Right atrium auricular region (tissue), 2 donors: ENCODE results near the gene ENOSF1. TPM values are rescaled to one million over a fixed set of nuclear protein-coding genes. Genes with fewer than 3 reads are reported as not detected.

ENCODE experiments used
- DNase-seq: peaks from one replicate; pipeline ENCODE4 v3.0.0-alpha.2; 2019; ENCODE audit warnings: low spot score
- H3K27ac ChIP-seq, 2 donors: fragments of 200-600 bp; sonication (generic); 1 replicate in 1 of 2; 2 replicates in 1 of 2; pipeline ENCODE4 v1.5.1; 2016 to 2019
- H3K27me3 ChIP-seq, 2 donors: fragments of 200-600 bp; sonication (generic); one replicate each; pipeline versions ENCODE4 v1.5.1 to v1.6.0; 2017 to 2019
- H3K36me3 ChIP-seq: fragments of 200-600 bp; sonication (generic); one replicate; pipeline ENCODE4 v1.5.1; 2016
- H3K4me1 ChIP-seq, 2 donors: fragments of 200-600 bp; sonication (generic); one replicate each; pipeline versions ENCODE4 v1.5.1 to v1.6.0; 2017 to 2019
- H3K4me3 ChIP-seq, 2 donors: fragments of 200-600 bp; sonication (generic); 1 replicate in 1 of 2; 2 replicates in 1 of 2; pipeline ENCODE4 v1.5.1; 2017 to 2019; ENCODE audit warnings: mild to moderate bottlenecking in 1 of 2, moderate library complexity in 1 of 2
- H3K9me3 ChIP-seq, 2 donors: fragments of 200-600 bp; sonication (generic); one replicate each; pipeline ENCODE4 v1.5.1; 2019
- total RNA-seq, 2 donors: library from RNA; depleted of rRNA; stranded (reverse); fragments of >200 nt; gene quantifications; one replicate each; pipeline ENCODE4 v1.1.0, GENCODE V29; 2016
- TF ChIP-seq, protein P1 (sequence below), 2 donors: fragments of 200-600 bp; sonication (generic); IDR thresholded peaks; one replicate each; pipeline ENCODE4 v1.5.1; 2019; ENCODE audit warnings: antibody characterized with exemption in 2 of 2

The ENOSF1 gene
- total RNA-seq, 2 donors from 2014 or later, result 13.7 to 24.4 TPM

DNA sequence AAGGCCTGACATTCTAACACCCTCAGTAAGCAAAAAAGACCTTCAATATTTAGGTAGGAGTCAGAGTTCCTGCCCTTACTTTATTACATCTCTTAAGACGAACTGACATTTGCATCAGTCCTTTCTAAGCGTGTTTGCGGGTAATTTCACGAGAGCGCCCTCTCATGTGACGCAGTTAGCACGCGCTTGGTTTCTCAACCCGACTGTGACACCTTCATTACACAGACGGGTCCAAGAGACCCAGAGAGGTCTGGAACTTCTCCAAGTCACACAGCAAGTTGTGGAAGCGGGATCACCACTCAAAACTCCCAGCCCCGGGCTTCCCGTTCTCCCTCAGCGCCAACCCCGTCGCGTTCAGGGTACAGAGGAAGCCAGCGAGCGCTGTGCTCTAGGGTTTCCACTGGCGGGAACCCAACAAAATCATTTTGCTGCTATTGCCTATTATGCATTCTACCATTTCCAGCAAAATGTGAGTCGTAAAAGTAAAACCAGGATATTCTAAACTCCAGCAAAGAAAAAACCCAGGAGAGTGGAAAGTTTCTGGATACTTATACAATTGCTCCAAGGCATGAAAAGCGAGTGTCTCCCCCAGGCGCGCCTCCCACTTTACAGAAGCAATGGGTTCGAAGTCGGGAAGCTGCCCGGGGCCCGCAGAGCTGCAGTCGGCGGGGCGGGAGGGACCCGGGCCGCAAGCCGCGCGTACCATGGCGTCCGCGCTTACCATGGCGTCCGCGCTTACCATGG lies 601 bp downstream of the ENOSF1 start:
- TF ChIP-seq, protein P1, sequence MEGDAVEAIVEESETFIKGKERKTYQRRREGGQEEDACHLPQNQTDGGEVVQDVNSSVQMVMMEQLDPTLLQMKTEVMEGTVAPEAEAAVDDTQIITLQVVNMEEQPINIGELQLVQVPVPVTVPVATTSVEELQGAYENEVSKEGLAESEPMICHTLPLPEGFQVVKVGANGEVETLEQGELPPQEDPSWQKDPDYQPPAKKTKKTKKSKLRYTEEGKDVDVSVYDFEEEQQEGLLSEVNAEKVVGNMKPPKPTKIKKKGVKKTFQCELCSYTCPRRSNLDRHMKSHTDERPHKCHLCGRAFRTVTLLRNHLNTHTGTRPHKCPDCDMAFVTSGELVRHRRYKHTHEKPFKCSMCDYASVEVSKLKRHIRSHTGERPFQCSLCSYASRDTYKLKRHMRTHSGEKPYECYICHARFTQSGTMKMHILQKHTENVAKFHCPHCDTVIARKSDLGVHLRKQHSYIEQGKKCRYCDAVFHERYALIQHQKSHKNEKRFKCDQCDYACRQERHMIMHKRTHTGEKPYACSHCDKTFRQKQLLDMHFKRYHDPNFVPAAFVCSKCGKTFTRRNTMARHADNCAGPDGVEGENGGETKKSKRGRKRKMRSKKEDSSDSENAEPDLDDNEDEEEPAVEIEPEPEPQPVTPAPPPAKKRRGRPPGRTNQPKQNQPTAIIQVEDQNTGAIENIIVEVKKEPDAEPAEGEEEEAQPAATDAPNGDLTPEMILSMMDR (IDR thresholded peaks at IDR 0.05), result no peak
- H3K27ac ChIP-seq, result peak overlapping the region; percentile 82 to 85
- DNase-seq, result peak; percentile 92
- peaks cover 0 to 8% of the 10 kb centered on the region in 2 donors for H3K9me3 ChIP-seq
- no peaks in the 10 kb centered on the region for H3K36me3 ChIP-seq
- H3K4me1 ChIP-seq, result peaks cover 0 to 19% of the 10 kb centered on the region in 2 donors
- H3K27me3 ChIP-seq, result no peaks in the 10 kb centered on the region
- H3K4me3 ChIP-seq, result peak overlapping the region; percentile 68 to 71

DNA sequence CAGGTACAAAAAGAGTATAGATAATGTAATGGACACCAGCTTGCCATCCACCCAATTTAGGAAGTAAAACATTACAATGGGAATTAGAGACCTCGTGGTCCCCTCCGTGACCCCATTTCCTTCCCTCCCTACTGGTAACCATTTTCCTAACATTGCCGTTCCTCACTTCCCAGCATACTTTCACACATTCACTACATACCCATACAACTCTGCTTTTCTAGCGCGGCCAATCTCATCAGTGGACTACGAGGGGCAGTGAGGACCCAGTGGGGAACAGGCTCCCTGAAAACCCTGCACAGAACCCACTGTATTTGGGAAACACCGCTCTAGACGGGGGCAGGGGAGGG lies 1.1 kb downstream of the ENOSF1 start:
- DNase-seq, result no peak

DNA sequence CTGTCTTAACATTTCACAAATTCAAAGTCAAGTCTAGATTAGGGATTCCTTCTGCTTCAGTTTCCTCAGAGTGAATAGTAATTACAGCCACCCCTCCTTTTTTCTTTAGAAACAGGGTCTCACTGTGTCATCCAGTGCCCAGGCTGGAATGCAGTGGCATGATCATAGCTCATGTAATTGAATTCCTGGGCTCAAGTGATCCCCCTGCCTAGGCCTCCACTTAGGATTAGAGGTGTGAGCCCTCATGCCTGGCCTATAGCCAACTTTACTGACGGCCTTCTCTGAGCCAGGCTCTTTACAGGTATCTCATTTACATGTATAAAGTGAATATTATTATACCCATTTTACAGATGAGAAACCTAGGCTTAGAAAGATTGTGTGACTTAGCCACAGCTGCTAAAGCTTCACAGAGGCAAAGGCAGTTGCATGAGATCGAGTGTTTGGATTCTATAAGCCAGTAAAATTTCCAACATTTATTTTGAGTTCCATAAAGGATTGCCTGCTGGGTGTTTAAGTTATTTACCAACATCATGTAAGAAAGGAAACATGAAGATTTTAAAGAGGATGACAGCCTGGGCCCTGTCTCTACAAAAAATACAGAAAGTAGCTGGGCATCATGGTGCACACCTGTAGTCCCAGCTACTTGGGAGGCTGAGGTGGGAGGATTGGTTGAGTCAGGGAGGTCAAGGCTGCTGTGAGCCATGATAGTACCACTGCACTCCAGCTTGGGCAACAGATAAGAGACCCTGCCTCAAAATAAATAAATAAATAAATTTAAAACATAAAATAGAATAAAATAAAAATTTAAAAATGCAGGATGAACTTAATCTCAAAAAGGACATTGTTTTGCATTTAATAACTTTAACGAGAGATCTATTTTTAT lies 1.8 kb downstream of the ENOSF1 start:
- Histone ChIP-seq H3K9me3 (peaks cover 0 to 8% of the 10 kb centered on the region in 2 donors), H3K27ac (peak overlapping the region; percentile 82 to 85), H3K36me3 (no peaks in the 10 kb centered on the region), H3K27me3 (no peaks in the 10 kb centered on the region), H3K4me1 (peaks cover 0 to 19% of the 10 kb centered on the region in 2 donors), H3K4me3 (peak overlapping the region in 1 of 2 donors; percentile 71)
- DNase-seq, result peak; percentile 53
- TF ChIP-seq, protein P1 (IDR thresholded peaks at IDR 0.05), result no peak

More for the DNA sequence above, 1.1 kb downstream of the ENOSF1 start:
- Histone ChIP-seq H3K36me3 (no peaks in the 10 kb centered on the region), H3K9me3 (peaks cover 0 to 8% of the 10 kb centered on the region in 2 donors), H3K4me3 (peak overlapping the region; percentile 68 to 71), H3K27me3 (no peaks in the 10 kb centered on the region), H3K27ac (peak overlapping the region; percentile 82 to 85), H3K4me1 (peaks cover 0 to 19% of the 10 kb centered on the region in 2 donors)
- TF ChIP-seq, protein P1 (IDR thresholded peaks at IDR 0.05), result no peak

DNA sequence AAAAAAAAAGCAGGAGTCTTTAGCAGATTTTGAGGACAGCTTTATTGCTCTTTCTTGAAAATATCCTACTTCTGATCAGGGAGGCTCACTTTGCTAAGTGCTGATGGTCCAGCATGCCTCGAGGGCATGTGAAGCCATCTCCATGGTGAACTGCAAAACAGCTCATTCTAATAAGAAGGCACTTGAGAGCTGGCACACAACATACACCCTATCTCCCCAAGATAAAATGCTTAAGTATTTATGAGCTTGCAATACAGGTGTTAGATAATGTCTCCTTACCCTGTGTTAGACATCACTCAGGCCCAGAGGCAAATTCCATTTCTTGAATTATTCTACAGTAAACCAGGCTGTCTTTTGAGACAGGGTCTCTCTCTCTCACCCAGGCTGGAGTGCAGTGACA lies 2.7 kb downstream of the ENOSF1 start:
- peaks cover 0 to 8% of the 10 kb centered on the region in 2 donors for H3K9me3 ChIP-seq

DNA sequence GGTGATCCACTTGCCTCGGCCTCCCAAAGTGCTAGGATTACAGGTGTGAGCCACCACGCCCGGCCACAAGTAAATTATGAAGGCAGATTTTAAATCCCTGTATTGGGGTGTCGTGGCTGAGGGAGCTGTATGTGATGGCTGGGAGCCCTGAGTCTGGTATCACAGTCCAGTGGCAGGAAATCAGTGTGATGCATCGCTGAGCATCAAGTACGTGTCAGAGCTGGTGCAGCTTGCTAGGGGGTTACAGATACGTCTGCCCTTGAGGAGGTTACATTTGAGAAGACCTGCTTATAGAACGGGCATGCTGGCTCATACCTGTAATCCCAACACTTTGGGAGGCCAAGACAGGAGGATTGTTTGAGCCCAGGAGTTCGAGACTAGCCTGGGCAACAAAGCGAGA lies 4.3 kb downstream of the ENOSF1 start:
- Histone ChIP-seq H3K9me3 (no peaks in the 10 kb centered on the region), H3K4me1 (peaks cover 0 to 19% of the 10 kb centered on the region in 2 donors), H3K27ac (no peak overlapping the region), H3K4me3 (no peak overlapping the region), H3K27me3 (no peaks in the 10 kb centered on the region), H3K36me3 (peaks cover 10% of the 10 kb centered on the region)
- TF ChIP-seq, protein P1 (IDR thresholded peaks at IDR 0.05), result no peak
- DNase-seq, result peak; percentile 51

More for the DNA sequence above, 2.7 kb downstream of the ENOSF1 start:
- H3K36me3 ChIP-seq, result peaks cover 8% of the 10 kb centered on the region
- TF ChIP-seq, protein P1 (IDR thresholded peaks at IDR 0.05), result no peak
- peaks cover 0 to 19% of the 10 kb centered on the region in 2 donors for H3K4me1 ChIP-seq
- H3K4me3 ChIP-seq, result no peak overlapping the region
- H3K27ac ChIP-seq, result no peak overlapping the region
- H3K27me3 ChIP-seq, result no peaks in the 10 kb centered on the region
- DNase-seq, result peak; percentile 9
